ENCODE measurements around the gene MAFG.

DNA sequence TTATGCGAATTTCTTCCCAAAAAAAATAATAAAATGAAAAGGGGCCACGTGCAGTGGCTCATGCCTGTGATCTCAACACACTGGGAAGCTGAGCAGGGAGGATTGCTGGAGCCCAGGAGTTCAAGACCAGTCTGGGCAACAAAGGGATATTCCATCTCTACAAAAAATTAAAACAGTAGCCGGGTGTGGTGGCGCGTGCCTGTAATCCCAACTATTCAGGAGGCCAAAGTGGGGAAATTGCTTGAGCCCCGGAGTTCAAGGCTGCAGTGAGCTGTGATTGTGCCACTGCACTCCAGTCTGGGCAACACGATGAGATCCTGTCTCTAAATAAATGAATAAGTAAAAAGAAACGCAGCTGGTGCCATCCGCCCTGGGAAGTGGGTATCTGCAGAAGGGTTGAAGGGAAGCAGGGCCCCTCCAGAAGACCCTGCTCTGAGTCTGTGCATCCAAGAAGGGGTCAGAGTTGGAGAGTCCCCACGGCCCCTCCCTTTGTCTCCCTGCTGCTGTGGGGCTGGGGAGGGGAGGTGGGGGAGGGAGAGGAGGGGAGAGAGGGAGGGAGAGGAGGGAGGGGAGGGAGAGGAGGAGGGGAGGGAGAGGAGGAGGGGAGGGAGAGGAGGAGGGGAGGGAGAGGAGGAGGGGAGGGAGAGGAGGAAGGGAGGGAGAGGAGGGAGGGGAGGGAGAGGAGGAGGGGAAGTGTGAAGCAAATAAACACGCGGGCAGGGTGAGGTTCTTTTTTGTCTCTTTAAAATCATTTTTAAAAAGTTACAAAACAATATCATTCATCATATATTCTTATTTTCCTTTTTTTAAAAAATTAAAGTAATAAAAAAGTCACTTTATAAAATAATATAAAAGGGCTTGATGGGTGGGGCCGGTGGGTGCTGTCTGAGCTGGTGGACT, 24.5 kb upstream of the MAFG start:
- no peak for TF ChIP-seq EP300 (IDR thresholded peaks at IDR 0.05)
- TF ChIP-seq CTCF (IDR thresholded peaks at IDR 0.05) = no peak
- no peak for TF ChIP-seq POLR2A (IDR thresholded peaks at IDR 0.05)

Measured in suprapubic skin (tissue), 3 donors.